ENCODE results near the gene RPH3AL. TPM values are rescaled to one million over a fixed set of nuclear protein-coding genes. Genes with fewer than 3 reads are reported as not detected.

The RPH3AL gene
- total and polyA plus RNA-seq, 11 donors: 2.8 to 9.4 (median 6.3) TPM

DNA sequence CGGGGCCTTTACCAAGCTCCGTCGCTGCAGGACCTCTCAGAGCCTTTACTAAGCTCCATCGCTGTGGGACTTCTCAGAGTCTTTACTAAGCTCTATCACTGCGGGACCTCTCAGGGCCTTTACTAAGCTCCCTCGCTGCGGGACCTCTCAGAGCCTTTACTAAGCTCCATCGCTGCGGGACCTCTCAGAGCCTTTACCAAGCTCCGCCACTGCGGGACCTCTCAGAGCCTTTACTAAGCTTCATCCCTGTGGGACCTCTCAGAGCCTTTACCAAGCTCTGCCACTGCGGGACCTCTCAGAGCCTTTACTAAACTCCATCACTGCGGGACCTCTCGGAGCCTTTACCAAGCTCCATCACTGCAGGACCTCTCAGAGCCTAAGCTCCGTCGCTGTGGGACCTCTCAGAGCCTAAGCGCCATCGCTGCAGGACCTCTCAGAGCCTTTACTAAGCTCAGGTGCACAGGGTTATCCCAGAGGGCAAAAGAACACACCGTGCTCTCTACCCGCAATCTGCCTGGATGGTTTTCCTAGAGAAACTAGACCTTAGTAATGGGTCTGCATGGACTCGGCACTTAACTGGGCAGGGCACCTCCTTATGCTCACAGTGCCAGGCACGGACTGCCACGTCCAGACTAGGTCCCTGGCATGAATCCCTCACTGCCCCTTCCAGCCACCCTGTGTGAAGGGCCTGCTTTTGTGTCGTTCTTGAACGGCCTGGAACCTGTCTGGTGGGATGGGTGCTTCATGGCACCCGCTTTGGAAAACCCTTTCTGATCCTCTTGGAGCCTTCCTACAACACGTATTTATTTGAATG is 101.9 kb downstream of the RPH3AL start:
- intact Hi-C loops (cut with DNase I): no loop called here
- no peak for ATAC-seq
- no peaks in the 10 kb centered on the region for H3K4me1 ChIP-seq
- TF ChIP-seq, protein P1, sequence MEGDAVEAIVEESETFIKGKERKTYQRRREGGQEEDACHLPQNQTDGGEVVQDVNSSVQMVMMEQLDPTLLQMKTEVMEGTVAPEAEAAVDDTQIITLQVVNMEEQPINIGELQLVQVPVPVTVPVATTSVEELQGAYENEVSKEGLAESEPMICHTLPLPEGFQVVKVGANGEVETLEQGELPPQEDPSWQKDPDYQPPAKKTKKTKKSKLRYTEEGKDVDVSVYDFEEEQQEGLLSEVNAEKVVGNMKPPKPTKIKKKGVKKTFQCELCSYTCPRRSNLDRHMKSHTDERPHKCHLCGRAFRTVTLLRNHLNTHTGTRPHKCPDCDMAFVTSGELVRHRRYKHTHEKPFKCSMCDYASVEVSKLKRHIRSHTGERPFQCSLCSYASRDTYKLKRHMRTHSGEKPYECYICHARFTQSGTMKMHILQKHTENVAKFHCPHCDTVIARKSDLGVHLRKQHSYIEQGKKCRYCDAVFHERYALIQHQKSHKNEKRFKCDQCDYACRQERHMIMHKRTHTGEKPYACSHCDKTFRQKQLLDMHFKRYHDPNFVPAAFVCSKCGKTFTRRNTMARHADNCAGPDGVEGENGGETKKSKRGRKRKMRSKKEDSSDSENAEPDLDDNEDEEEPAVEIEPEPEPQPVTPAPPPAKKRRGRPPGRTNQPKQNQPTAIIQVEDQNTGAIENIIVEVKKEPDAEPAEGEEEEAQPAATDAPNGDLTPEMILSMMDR (IDR thresholded peaks at IDR 0.05): no peak
- TF ChIP-seq POLR2A (IDR thresholded peaks at IDR 0.05): no peak
- no peaks in the 10 kb centered on the region for H3K27me3 ChIP-seq
- H3K36me3 ChIP-seq: no peaks in the 10 kb centered on the region
- H3K9me3 ChIP-seq: no peaks in the 10 kb centered on the region
- WGBS, 4 donors: 91 to 96% (median 93%) methylated on average over 26 to 27 of the region's 27 CpGs
- no peak overlapping the region for H3K27ac ChIP-seq
- H3K4me3 ChIP-seq: no peak overlapping the region
- peak in 2 of 5 donors; percentile 6 to 33 for DNase-seq

DNA sequence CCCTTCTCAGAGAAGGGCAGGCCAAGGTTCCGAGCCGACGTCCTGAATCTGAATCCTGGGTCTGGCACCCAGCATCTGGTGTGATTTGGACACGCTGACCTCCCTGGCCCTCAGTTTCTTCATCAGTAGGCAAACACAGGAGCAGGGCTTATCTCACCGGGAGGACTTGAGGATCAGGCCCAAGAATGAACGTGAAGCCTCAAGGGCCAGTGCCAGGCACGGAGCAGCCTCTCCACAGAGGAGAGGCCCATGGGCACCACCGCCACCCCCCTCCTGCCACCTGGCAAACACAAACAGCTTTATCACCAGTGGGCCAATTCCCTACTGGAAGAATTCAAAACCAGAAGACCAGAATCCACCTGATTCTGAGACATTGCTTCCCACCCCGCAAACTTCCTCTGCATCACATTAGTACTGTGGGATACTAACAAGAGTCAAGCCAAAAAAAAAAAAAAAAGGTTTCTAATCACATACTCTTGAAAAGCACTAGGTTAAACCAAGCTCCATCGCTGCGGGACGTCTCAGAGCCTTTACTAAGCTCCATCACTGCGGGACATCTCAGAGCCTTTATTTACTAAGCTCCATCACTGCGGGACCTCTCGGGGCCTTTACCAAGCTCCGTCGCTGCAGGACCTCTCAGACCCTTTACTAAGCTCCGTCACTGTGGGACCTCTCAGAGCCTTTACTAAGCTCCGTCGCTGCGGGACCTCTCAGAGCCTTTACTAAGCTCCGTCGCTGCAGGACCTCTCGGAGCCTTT is 103.2 kb downstream of the RPH3AL start:
- Histone ChIP-seq H3K27me3 (no peaks in the 10 kb centered on the region), H3K4me3 (no peak overlapping the region), H3K36me3 (no peaks in the 10 kb centered on the region), H3K4me1 (no peaks in the 10 kb centered on the region), H3K27ac (no peak overlapping the region), H3K9me3 (no peaks in the 10 kb centered on the region)
- ATAC-seq (no peak), DNase-seq (peak in 3 of 5 donors; percentile 2 to 12 (median 8))
- 80 to 95% (median 92%) methylated on average over 23 to 24 of the region's 24 CpGs for WGBS, 4 donors
- TF ChIP-seq, protein P1 (IDR thresholded peaks at IDR 0.05): no peak
- TF ChIP-seq POLR2A (IDR thresholded peaks at IDR 0.05): no peak
- intact Hi-C loops (cut with DNase I): no loop called here

DNA sequence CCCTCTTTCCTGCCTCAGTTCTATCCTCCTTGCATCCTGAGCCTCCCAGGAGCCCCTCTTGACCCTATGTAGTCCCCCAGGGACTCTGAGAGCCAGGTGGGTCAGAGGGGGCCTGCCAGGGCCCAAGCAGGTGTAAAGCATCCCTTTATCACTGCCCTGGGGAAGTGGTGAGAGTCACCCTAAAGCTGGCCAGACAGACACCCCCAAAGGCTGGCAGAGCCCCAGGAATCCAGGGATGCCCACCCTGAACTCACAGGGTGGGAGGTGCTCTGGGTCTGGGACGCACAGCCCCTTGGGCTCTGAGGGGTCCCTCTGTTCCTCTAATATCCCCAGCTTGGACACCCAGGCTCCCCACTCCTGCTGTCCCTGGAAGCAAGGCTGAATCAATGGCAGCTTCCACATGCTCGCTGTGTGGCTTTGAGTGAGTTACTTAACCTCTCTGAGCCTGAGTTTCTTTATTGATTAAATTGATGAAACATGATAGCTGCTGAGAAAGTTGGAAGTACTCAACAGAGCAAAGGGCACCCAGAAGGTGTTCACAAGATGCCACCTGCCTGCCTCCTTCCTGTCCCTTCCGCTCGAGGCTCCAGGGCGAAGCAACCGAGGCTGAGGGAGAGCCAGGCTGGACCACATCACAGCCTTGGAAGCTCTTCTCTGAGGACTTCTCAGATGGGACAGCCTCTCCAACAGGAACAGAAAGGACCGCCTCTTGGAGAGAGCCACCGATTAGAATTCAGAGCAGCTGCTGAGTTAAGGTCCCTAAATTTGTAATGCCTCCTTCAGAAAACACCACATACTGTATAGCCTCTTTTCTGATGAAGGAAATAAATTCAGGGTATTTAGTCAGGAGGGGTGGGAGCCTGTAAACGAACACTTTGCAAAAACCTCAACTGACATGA is 104.0 kb downstream of the RPH3AL start:
- Histone ChIP-seq H3K9me3 (no peaks in the 10 kb centered on the region), H3K27ac (no peak overlapping the region), H3K4me3 (no peak overlapping the region), H3K4me1 (no peaks in the 10 kb centered on the region), H3K27me3 (no peaks in the 10 kb centered on the region), H3K36me3 (no peaks in the 10 kb centered on the region)
- TF ChIP-seq, protein P1 (IDR thresholded peaks at IDR 0.05): no peak
- intact Hi-C loops (cut with DNase I): no loop called here
- 81 to 87% (median 84%) methylated on average over 8 to 9 of the region's 9 CpGs for WGBS, 4 donors
- no peak for ATAC-seq
- DNase-seq: peak in 4 of 5 donors; percentile 2 to 28 (median 12)
